Activated CD4-positive, alpha-beta memory T cell treated with anti-CD3 and anti-CD28 coated beads for 36 hours (primary cell): ENCODE data around the gene LINS1. TPM values are rescaled to one million over a fixed set of nuclear protein-coding genes. Genes with fewer than 3 reads are reported as not detected.

ENCODE experiments used
- CTCF ChIA-PET: fragments of 350-600 bp; sonication (Branson Sonifier 250); formaldehyde crosslinking; loops from one replicate; lab custom pipeline; 2021; ENCODE audit warnings: antibody characterized with exemption, inconsistent platforms; lab: Charles Lee
- POLR2A ChIA-PET: fragments of 350-600 bp; sonication (Branson Sonifier 250); formaldehyde crosslinking; loops from one replicate; lab custom pipeline; 2021; ENCODE audit warnings: antibody characterized with exemption; lab: Charles Lee
- DNase-seq: peaks from one replicate; pipeline ENCODE4 v3.0.0-alpha.2; 2020
- H3K27ac Mint-ChIP-seq: one replicate; pipeline ENCODE4 v1.8.0; 2021; ENCODE audit warnings: mixed read lengths
- H3K27me3 Mint-ChIP-seq: one replicate; pipeline ENCODE4 v1.8.0; 2021; ENCODE audit warnings: mixed read lengths
- H3K36me3 Mint-ChIP-seq: one replicate; pipeline ENCODE4 v1.8.0; 2021; ENCODE audit warnings: mixed read lengths
- H3K4me1 Mint-ChIP-seq: one replicate; pipeline ENCODE4 v1.8.0; 2021; ENCODE audit warnings: low read depth, mixed read lengths
- H3K4me3 Mint-ChIP-seq: one replicate; pipeline ENCODE4 v1.8.0; 2021; ENCODE audit warnings: mild to moderate bottlenecking, mixed read lengths
- H3K9me3 Mint-ChIP-seq: one replicate; pipeline ENCODE4 v1.8.0; 2021; ENCODE audit warnings: mixed read lengths
- intact Hi-C: fragments of 100-400 bp; cut with micrococcal nuclease; formaldehyde crosslinking; loops from one replicate; pipeline ENCODE4 v1.15.1; 2023
- total RNA-seq, 2 experiments: library from RNA; stranded (reverse); gene quantifications; one replicate each; pipeline ENCODE4 v1.2.3, GENCODE V29; 2021

Gene LINS1
- total RNA-seq, 2 experiments from 2014 or later: 31.6 to 37.0 TPM

DNA sequence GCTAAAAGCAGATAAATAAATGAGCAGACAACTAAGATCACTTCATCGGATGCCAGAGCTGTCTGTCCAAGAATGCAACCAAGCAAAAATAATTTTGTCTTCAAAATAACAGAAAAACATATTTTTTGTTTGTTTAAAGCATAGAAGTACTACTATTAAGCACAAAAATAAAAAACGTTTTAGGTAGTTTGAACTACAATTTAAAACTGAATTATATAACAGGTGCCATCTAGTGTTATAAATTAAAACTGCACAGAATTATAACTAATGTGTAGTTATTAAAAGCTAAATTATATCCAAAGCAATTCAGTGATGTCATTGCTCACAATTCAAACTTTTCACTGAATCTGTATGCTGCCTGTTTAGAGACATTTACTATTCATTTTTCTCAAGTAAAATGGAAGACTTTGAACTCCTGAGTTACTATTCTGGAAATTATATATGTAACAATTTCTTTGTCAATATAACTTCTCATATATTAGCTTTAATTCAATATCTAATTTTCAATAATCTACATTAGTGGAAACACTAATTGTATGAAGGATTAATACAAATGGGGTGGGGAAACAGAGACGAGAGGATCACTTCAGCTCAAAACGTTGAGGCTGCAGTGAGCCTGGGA is 29.5 kb downstream of the LINS1 start:
- H3K9me3 Mint-ChIP-seq: no peaks in the 10 kb centered on the region
- H3K27me3 Mint-ChIP-seq: no peaks in the 10 kb centered on the region
- POLR2A ChIA-PET: interaction anchor here (0.6 to 1.8 kb wide), 2 partner anchors 24 to 222 kb away, joined by 4 read pairs; no protein-coding TSS in a partner anchor
- peak overlapping the region; percentile 82 for H3K27ac Mint-ChIP-seq
- intact Hi-C loops: loop anchor here (1.0 to 2.0 kb wide), 2 partner anchors 30 to 222 kb away; partner anchors contain the start of genes ASB7 and LINS1
- CTCF ChIA-PET: interaction anchor here (0.6 to 6.1 kb wide), 16 partner anchors 9 to 1413 kb away, joined by 3 to 95 read pairs (median 4); partner anchors contain the start of gene ASB7
- H3K4me1 Mint-ChIP-seq: peaks cover 54% of the 10 kb centered on the region
- H3K4me3 Mint-ChIP-seq: no peak overlapping the region
- DNase-seq: no peak
- H3K36me3 Mint-ChIP-seq: peaks cover 54% of the 10 kb centered on the region

DNA sequence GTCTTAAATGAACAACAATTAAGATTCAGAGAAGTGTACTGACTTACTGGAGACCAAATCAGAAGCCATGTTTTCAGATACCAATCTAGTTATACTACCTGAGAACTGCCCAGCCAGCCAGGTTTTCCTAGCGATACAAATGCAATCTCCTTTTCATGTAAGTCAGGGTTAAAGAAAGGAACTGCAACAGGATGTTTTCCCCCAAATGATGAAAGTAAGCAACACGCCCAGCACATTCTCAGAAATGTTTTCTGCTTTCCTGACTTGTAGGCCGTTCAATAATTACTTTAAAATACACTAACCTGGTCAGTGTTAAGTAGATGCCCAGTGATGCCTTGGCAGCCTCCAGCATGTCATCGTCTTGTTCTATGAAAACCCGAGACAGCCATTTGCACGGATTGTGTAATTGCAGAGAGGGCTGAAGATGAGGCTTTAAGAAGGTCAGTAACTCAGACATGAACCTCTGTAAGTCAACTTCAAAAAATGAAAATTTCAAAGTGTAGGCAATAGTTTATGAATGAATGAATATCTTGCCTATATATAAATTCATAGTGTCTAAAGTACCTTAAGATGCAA is 30.3 kb downstream of the LINS1 start:
- Mint-ChIP-seq H3K27me3 (no peaks in the 10 kb centered on the region), H3K36me3 (peaks cover 49% of the 10 kb centered on the region), H3K27ac (peak overlapping the region; percentile 82), H3K4me3 (no peak overlapping the region), H3K4me1 (peaks cover 50% of the 10 kb centered on the region), H3K9me3 (no peaks in the 10 kb centered on the region)
- intact Hi-C loops: loop anchor here (1.0 to 2.0 kb wide), 2 partner anchors 31 to 221 kb away; partner anchors contain the start of genes ASB7 and LINS1
- CTCF ChIA-PET: interaction anchor here (0.9 to 6.1 kb wide), 9 partner anchors 9 to 234 kb away, joined by 3 to 95 read pairs (median 6); partner anchors contain the start of gene ASB7
- no peak for DNase-seq
- POLR2A ChIA-PET: interaction anchor here (0.7 to 1.8 kb wide), 3 partner anchors 25 to 222 kb away, joined by 4 read pairs; no protein-coding TSS in a partner anchor

DNA sequence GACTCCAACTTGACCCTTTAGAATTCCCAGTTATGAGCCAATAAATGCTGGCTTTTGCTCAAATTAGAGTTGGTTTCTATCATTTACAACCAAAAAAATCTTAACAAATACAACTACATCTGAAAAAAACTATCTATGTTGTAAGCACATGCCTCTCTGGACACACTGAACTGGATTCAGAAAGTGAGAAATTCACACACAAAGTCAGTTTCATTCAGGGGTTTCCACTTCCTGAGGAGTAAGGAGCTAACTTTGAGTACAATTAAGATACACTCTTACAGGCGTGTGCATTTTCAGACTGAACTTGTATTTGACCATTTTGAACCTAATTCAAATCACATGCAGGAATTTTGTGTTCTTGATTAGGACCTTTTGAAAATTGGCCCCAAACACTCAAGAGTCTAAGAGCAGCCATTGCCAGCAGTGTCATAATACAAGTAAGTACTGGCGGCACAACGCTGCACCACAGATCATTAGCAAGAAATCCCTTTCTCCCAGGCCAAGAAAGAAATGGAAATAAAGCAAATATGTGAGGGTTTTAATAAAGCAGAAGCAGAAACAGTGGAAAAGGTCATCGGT is 31.2 kb downstream of the LINS1 start:
- no peak overlapping the region for H3K4me3 Mint-ChIP-seq
- H3K27me3 Mint-ChIP-seq: no peaks in the 10 kb centered on the region
- CTCF ChIA-PET: interaction anchor here (0.9 to 6.1 kb wide), 3 partner anchors 10 to 233 kb away, joined by 3 to 95 read pairs (median 3); no protein-coding TSS in a partner anchor
- POLR2A ChIA-PET: interaction anchor here (0.7 to 1.5 kb wide), 2 partner anchors 26 to 221 kb away, joined by 4 read pairs; no protein-coding TSS in a partner anchor
- H3K9me3 Mint-ChIP-seq: no peaks in the 10 kb centered on the region
- H3K4me1 Mint-ChIP-seq: peaks cover 42% of the 10 kb centered on the region
- intact Hi-C loops: no loop called here
- peak overlapping the region; percentile 82 for H3K27ac Mint-ChIP-seq
- H3K36me3 Mint-ChIP-seq: peaks cover 41% of the 10 kb centered on the region
- no peak for DNase-seq

DNA sequence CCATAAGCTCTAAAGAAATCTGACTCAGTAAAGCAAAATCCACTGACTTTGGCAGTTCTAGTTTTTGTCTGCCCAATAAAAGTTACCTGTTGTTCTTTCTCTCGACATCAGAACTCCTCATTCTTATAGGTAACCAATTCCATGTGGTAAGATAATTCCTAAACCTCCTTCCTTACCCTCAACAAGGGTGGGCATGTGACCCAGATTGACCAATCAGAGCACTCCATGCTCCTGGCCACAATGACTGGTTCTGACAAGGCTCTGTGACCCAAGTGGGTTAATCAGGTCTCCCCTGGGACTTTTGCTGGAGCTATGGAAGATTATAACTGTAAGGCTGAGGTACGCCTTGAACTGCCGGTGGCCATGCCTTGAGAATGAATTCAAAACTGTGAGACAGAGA is 31.7 kb downstream of the LINS1 start:
- ChIA-PET CTCF (interaction anchor here (6.1 kb wide), 1 partner anchor 220 kb away, joined by 95 read pairs; no protein-coding TSS in a partner anchor), POLR2A (interaction anchor here (1.5 kb wide), 1 partner anchor 26 kb away, joined by 4 read pairs; no protein-coding TSS in a partner anchor)
- intact Hi-C loops: no loop called here
- Mint-ChIP-seq H3K27me3 (no peaks in the 10 kb centered on the region), H3K4me1 (peaks cover 37% of the 10 kb centered on the region), H3K9me3 (no peaks in the 10 kb centered on the region), H3K27ac (peak overlapping the region; percentile 82), H3K36me3 (peaks cover 43% of the 10 kb centered on the region), H3K4me3 (no peak overlapping the region)
- DNase-seq: no peak

DNA sequence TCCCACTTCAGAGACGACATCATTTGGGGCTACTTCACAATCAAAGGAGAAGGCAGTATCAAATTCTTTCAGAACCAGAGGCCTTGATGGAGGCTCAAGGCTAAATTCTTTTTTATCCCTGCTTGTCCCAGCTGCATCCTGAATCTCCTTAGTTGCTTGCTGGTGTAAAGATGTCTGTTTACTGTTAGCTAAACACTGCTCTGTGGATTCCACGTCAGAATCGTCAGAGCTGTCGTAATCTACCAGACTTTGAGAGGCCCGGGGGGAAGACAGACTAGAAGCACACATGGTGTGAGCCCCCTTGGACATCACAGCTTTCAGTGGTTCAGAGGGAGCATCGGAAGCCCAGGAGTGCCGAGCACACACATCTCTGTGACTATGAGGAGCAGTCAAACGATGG is 32.6 kb downstream of the LINS1 start:
- peaks cover 44% of the 10 kb centered on the region for H3K36me3 Mint-ChIP-seq
- no peak for DNase-seq
- CTCF ChIA-PET: interaction anchor here (6.1 kb wide), 1 partner anchor 219 kb away, joined by 95 read pairs; no protein-coding TSS in a partner anchor
- H3K4me1 Mint-ChIP-seq: peaks cover 36% of the 10 kb centered on the region
- no peaks in the 10 kb centered on the region for H3K27me3 Mint-ChIP-seq
- POLR2A ChIA-PET: no interaction called here
- no peaks in the 10 kb centered on the region for H3K9me3 Mint-ChIP-seq
- intact Hi-C loops: no loop called here
- H3K27ac Mint-ChIP-seq: no peak overlapping the region
- no peak overlapping the region for H3K4me3 Mint-ChIP-seq

DNA sequence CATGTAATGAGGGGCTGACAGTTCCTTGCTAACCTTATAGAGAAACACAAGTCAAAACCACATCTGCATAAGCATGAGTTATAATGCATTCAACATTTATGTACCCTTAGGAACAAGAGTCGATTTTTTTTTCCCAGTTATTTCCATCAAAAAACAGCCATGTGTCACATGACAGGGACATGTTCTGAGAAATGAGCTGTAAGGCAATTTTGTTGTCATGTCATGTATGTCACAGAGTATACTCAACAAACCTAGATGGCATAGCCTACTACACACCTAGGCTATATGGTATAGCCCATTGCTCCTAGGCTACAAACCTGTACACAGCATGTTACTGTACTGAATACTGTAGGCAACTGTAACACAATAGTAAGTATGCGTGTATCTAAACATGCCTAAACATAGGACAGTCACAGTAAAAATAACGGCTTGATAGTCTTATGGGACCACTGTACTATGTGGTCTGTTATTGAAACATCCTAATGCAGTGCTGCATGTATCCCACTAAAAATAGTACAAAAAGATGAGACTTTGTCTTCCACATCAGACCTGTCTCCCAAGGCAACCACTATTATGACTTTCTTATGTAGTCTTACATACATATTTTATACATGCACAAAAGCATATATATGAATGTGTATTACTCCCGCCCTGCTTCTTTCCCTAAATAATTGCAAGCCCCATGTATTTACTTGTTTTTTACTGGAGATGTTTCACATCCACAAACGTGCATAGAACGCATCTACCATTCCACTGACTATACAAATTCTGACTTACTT is 34.9 kb downstream of the LINS1 start:
- Mint-ChIP-seq H3K27ac (no peak overlapping the region), H3K4me1 (peaks cover 23% of the 10 kb centered on the region), H3K27me3 (no peaks in the 10 kb centered on the region), H3K9me3 (no peaks in the 10 kb centered on the region), H3K4me3 (no peak overlapping the region), H3K36me3 (peaks cover 39% of the 10 kb centered on the region)
- ChIA-PET POLR2A (no interaction called here), CTCF (interaction anchor here (1.7 kb wide), 1 partner anchor 216 kb away, joined by 4 read pairs; no protein-coding TSS in a partner anchor)
- intact Hi-C loops: no loop called here
- no peak for DNase-seq

DNA sequence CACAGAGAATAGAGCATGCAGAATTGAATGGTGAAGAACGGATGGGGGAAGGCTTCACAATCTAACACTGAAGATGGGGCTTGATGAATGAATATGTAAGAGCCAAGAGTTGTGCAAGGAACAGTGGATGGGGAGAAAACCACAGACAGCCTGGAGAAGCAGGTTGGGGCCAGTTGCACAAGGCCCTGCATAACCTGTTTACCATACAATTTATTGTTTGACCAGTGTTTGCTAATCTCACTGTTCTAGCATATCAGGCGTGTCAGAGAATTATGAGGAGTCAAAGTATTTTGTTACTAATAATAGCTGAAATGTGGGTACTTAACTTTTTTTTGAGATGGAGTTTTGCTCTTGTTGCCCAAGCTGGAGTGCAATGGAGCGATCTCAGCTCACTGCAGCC is 36.4 kb downstream of the LINS1 start:
- peak overlapping the region; percentile 40 for H3K27ac Mint-ChIP-seq
- intact Hi-C loops: no loop called here
- H3K27me3 Mint-ChIP-seq: no peaks in the 10 kb centered on the region
- no peak overlapping the region for H3K4me3 Mint-ChIP-seq
- peaks cover 30% of the 10 kb centered on the region for H3K36me3 Mint-ChIP-seq
- H3K4me1 Mint-ChIP-seq: peaks cover 9% of the 10 kb centered on the region
- no peaks in the 10 kb centered on the region for H3K9me3 Mint-ChIP-seq
- DNase-seq: no peak
- POLR2A ChIA-PET: no interaction called here
- CTCF ChIA-PET: interaction anchor here (0.6 kb wide), 1 partner anchor 216 kb away, joined by 3 read pairs; no protein-coding TSS in a partner anchor

DNA sequence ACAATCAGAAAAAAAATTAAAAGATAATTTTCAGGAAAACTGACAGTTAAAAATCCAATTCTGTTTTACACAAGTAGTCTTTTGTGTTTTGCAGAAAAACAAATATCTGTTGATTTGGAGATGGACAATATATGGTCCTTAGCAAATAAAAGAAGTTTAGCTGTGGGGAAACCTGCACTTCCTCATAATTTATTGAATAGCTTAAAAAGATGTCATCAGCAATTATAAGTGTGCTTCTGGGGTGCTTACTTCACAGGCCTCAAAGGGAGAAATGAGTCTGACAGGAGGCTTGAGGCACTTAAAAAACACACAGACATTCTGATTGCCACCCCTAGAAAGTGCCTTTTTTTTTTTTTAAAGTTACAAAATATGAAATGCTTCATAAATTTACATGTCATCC is 41.7 kb downstream of the LINS1 start:
- CTCF ChIA-PET: no interaction called here
- H3K4me3 Mint-ChIP-seq: no peak overlapping the region

DNA sequence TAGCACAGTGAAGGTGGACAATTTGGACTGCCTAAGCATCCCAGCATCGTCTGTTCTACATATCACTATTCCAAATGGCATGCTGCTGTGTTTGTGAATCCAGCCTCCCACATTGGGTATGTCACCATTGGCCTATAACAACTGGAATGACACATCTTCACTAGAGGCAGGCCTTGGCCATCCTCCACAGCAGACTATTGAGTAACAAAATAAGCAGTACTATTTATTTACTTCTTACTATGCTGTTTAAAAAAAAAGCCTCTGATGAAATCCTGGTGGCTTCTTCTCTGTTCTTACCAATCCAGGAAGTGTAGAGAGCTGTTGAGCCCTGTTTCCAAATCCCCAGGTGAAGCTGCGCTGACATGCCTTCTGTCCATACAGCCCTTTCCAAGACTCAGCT is 42.7 kb downstream of the LINS1 start:
- Mint-ChIP-seq H3K36me3 (peaks cover 26% of the 10 kb centered on the region), H3K27ac (no peak overlapping the region), H3K4me1 (no peaks in the 10 kb centered on the region), H3K9me3 (no peaks in the 10 kb centered on the region), H3K27me3 (no peaks in the 10 kb centered on the region), H3K4me3 (no peak overlapping the region)
- intact Hi-C loops: no loop called here
- no peak for DNase-seq
- ChIA-PET CTCF (interaction anchor here (1.6 kb wide), 1 partner anchor 209 kb away, joined by 5 read pairs; no protein-coding TSS in a partner anchor), POLR2A (interaction anchor here (0.6 kb wide), 1 partner anchor 209 kb away, joined by 4 read pairs; no protein-coding TSS in a partner anchor)

More for the DNA sequence above, 41.7 kb downstream of the LINS1 start:
- POLR2A ChIA-PET: no interaction called here
- Mint-ChIP-seq H3K4me1 (no peaks in the 10 kb centered on the region), H3K27ac (no peak overlapping the region), H3K36me3 (peaks cover 26% of the 10 kb centered on the region), H3K9me3 (no peaks in the 10 kb centered on the region), H3K27me3 (no peaks in the 10 kb centered on the region)
- DNase-seq: no peak
- intact Hi-C loops: no loop called here

DNA sequence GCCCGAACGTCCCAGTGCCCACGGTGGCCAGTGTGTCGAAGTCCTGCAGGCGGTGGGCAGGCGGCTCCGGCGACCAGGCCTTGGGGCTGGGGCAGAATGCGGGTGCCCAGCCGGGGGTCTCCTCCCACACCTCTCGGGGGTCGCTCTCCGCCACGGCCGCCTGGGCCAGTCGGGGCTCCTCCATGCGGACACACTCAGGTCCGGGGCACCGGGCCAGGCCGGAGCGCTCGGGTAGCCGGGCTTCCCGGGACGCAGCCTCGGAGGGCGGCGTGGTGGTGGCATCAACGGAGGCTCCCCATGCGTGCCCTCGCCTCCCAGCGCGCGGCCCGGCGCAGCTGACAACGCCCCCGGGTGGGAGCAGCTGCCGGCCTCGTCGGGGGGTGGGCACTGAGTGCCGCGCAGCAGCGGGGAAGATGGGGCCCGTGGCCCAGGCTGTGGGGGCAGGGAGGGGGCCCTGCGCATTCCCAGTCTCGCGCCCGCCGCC is 43.2 kb downstream of the LINS1 start:
- Mint-ChIP-seq H3K9me3 (no peaks in the 10 kb centered on the region), H3K27me3 (no peaks in the 10 kb centered on the region), H3K27ac (no peak overlapping the region), H3K4me3 (no peak overlapping the region), H3K4me1 (no peaks in the 10 kb centered on the region), H3K36me3 (peaks cover 29% of the 10 kb centered on the region)
- ChIA-PET CTCF (interaction anchor here (1.6 kb wide), 1 partner anchor 209 kb away, joined by 5 read pairs; no protein-coding TSS in a partner anchor), POLR2A (no interaction called here)
- no peak for DNase-seq
- intact Hi-C loops: no loop called here

DNA sequence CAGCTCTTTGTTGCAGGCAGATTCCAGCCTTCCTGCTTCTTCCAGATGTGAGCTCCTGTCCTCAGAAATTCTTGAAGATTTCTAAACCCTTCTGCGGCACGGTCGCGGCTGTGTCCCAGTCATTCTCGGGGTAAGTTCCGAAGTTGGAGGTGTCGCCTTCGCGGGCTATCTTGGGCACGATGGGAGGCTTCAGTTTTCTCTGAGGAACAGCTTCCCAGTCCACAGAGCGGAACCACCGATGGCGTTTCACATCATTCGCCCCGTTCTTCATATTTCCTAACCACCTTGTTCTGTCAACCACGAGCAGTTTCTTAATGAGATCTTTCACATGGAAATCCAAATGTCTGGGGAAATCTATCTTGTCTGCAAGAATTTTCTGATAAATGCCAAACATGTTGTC is 48.5 kb downstream of the LINS1 start:
- Mint-ChIP-seq H3K27ac (no peak overlapping the region), H3K4me1 (no peaks in the 10 kb centered on the region), H3K9me3 (no peaks in the 10 kb centered on the region), H3K4me3 (no peak overlapping the region), H3K27me3 (no peaks in the 10 kb centered on the region), H3K36me3 (peaks cover 29% of the 10 kb centered on the region)
- POLR2A ChIA-PET: no interaction called here
- no peak for DNase-seq
- CTCF ChIA-PET: no interaction called here
- intact Hi-C loops: no loop called here
